IMR-90 (cell line): ENCODE measurements around the gene COG2. TPM values are rescaled to one million over a fixed set of nuclear protein-coding genes. Genes with fewer than 3 reads are reported as not detected.

Source experiments
- ATAC-seq: fragments of 200-7000 bp; cut with Tn5 transposase; 2 replicates; pipeline ENCODE4 v1.9.1; 2020; ENCODE audit warnings: low read depth, mild to moderate bottlenecking, moderate library complexity
- BruUV-seq: library from RNA; stranded (reverse); fragments of 400-500 nt; replicated peaks from 2 replicates; lab custom pipeline; 2021; lab: Mats Ljungman, UMichigan
- CTCF ChIA-PET: fragments of 300-600 bp; formaldehyde crosslinking; extraction: SDS; loops from one replicate; lab custom pipeline; 2021; ENCODE audit warnings: antibody characterized with exemption; lab: Yijun Ruan, JAX
- POLR2A ChIA-PET: fragments of 300-600 bp; sonication (Branson Sonifier 250); formaldehyde crosslinking; loops from one replicate; lab custom pipeline; 2022; ENCODE audit warnings: antibody characterized with exemption; ENCODE audit not compliant: unreplicated experiment; lab: Charles Lee
- DNase-seq: peaks from one replicate; pipeline ENCODE4 v3.0.0; 2013
- H2AFZ ChIP-seq: replicated peaks from 2 replicates; pipeline ENCODE3; 2013; ENCODE audit warnings: low read length, mild to moderate bottlenecking; ENCODE audit not compliant: poor library complexity
- H2AK5ac ChIP-seq: 2 replicates; pipeline ENCODE4 v1.6.1; 2013; ENCODE audit warnings: low read depth, low read length, inconsistent platforms
- H2AK9ac ChIP-seq: replicated peaks from 2 replicates; pipeline ENCODE3; 2013; ENCODE audit warnings: mild to moderate bottlenecking, low read depth, low read length, moderate library complexity; ENCODE audit not compliant: poor library complexity
- H2BK120ac ChIP-seq: 2 replicates; pipeline ENCODE4 v1.6.1; 2013; ENCODE audit warnings: low read depth, low read length, inconsistent platforms
- H2BK15ac ChIP-seq: 3 replicates; pipeline ENCODE4 v1.6.1; 2013; ENCODE audit warnings: low read depth, low read length, inconsistent platforms
- H2BK20ac ChIP-seq: 2 replicates; pipeline ENCODE4 v1.6.1; 2013; ENCODE audit warnings: low read depth, mild to moderate bottlenecking, inconsistent platforms, low read length, moderate library complexity
- H2BK5ac ChIP-seq: 2 replicates; pipeline ENCODE4 v1.6.1; 2013; ENCODE audit warnings: mild to moderate bottlenecking, low read depth, low read length, inconsistent platforms; ENCODE audit not compliant: poor library complexity, severe bottlenecking
- H3K14ac ChIP-seq: replicated peaks from 2 replicates; pipeline ENCODE4 v1.6.1; 2013; ENCODE audit warnings: low read depth, low read length, inconsistent platforms
- H3K18ac ChIP-seq: 2 replicates; pipeline ENCODE4 v1.6.1; 2013; ENCODE audit warnings: low read depth, low read length, control low read depth
- H3K23ac ChIP-seq: 2 replicates; pipeline ENCODE4 v1.6.1; 2013; ENCODE audit warnings: low read depth, low read length, inconsistent platforms
- H3K27ac ChIP-seq: 2 replicates; pipeline ENCODE4 v1.5.1; 2013; ENCODE audit warnings: mild to moderate bottlenecking, control low read depth, low read length; ENCODE audit not compliant: insufficient read depth
- H3K27me3 ChIP-seq: 2 replicates; pipeline ENCODE4 v1.6.1; 2013; ENCODE audit warnings: low read length; ENCODE audit not compliant: control insufficient read depth, insufficient read depth
- H3K36me3 ChIP-seq: 2 replicates; pipeline ENCODE4 v1.6.1; 2013; ENCODE audit warnings: low read length, mixed read lengths; ENCODE audit not compliant: control insufficient read depth, insufficient read depth
- H3K4ac ChIP-seq: 2 replicates; pipeline ENCODE4 v1.6.1; 2013; ENCODE audit warnings: low read depth, low read length, inconsistent platforms
- H3K4me1 ChIP-seq: 2 replicates; pipeline ENCODE4 v1.6.1; 2013; ENCODE audit warnings: low read length, mixed read lengths; ENCODE audit not compliant: control insufficient read depth, insufficient read depth
- H3K4me2 ChIP-seq: 2 replicates; pipeline ENCODE4 v1.6.1; 2013; ENCODE audit warnings: low read depth, mild to moderate bottlenecking, control low read depth, low read length, moderate library complexity
- H3K4me3 ChIP-seq: 2 replicates; pipeline ENCODE4 v1.5.1; 2013; ENCODE audit warnings: low read depth, mild to moderate bottlenecking, control low read depth, low read length, moderate library complexity; ENCODE audit not compliant: insufficient read depth
- H3K56ac ChIP-seq: 2 replicates; pipeline ENCODE4 v1.6.1; 2013; ENCODE audit warnings: low read length, inconsistent platforms; ENCODE audit not compliant: insufficient read depth; ENCODE audit errors: extremely low read depth
- H3K79me1 ChIP-seq, 2 experiments: 2 replicates each; pipeline ENCODE4 v1.6.1; 2013; ENCODE audit warnings: low read length in 2 of 2, inconsistent platforms in 1 of 2, low read depth in 1 of 2
- H3K9ac ChIP-seq: 2 replicates; pipeline ENCODE4 v1.6.1; 2013; ENCODE audit warnings: low read depth, low read length, control low read depth
- H3K9me1 ChIP-seq: 2 replicates; pipeline ENCODE4 v1.6.1; 2013; ENCODE audit warnings: low read length, inconsistent platforms; ENCODE audit not compliant: insufficient read depth
- H3K9me3 ChIP-seq: 2 replicates; pipeline ENCODE4 v1.6.1; 2013; ENCODE audit warnings: low read length; ENCODE audit not compliant: control insufficient read depth, insufficient read depth
- H4K20me1 ChIP-seq: 2 replicates; pipeline ENCODE4 v1.6.1; 2013; ENCODE audit warnings: low read length, inconsistent platforms; ENCODE audit not compliant: insufficient read depth
- H4K5ac ChIP-seq: 2 replicates; pipeline ENCODE4 v1.6.1; 2013; ENCODE audit warnings: mild to moderate bottlenecking, low read depth, low read length, control low read depth
- H4K8ac ChIP-seq, 2 experiments: 2 replicates each; pipeline ENCODE4 v1.6.1; 2013; ENCODE audit warnings: low read depth in 2 of 2, low read length in 2 of 2, control low read depth in 1 of 2, inconsistent platforms in 1 of 2
- H4K91ac ChIP-seq: 2 replicates; pipeline ENCODE4 v1.6.1; 2013; ENCODE audit warnings: low read depth, low read length, inconsistent platforms; ENCODE audit not compliant: insufficient read depth
- BHLHE40 ChIP-seq: fragments of 150-350 bp; IDR thresholded peaks from 2 replicates; pipeline ENCODE4 v1.6.1; 2016; ENCODE audit warnings: mild to moderate bottlenecking, low read depth, low read length
- CEBPB ChIP-seq: IDR thresholded peaks from 2 replicates; pipeline ENCODE4 v1.6.1; 2012; ENCODE audit warnings: low read depth, low read length, improper control_type of control experiment
- CHD1 ChIP-seq: IDR thresholded peaks from 2 replicates; pipeline ENCODE4 v1.6.1; 2012; ENCODE audit warnings: low read depth, low read length, improper control_type of control experiment
- CTCF ChIP-seq: conservative IDR thresholded peaks from 2 replicates; pipeline ENCODE4 v1.5.1; 2012; ENCODE audit warnings: mild to moderate bottlenecking, low read depth, low read length, improper control_type of control experiment
- ELK1 ChIP-seq: fragments of 150-350 bp; IDR thresholded peaks from 2 replicates; pipeline ENCODE4 v1.6.1; 2016; ENCODE audit warnings: low read depth, mild to moderate bottlenecking, low read length, moderate library complexity, borderline replicate concordance
- FOS ChIP-seq: fragments of 150-350 bp; IDR thresholded peaks from 2 replicates; pipeline ENCODE4 v1.6.1; 2016; ENCODE audit warnings: low read depth, low read length
- MAFK ChIP-seq: IDR thresholded peaks from 2 replicates; pipeline ENCODE4 v1.6.1; 2012; ENCODE audit warnings: low read depth, low read length, improper control_type of control experiment
- MAZ ChIP-seq: IDR thresholded peaks from 2 replicates; pipeline ENCODE4 v1.6.1; 2012; ENCODE audit warnings: low read depth, mild to moderate bottlenecking, low read length, improper control_type of control experiment, moderate library complexity, borderline replicate concordance
- MXI1 ChIP-seq: IDR thresholded peaks from 2 replicates; pipeline ENCODE4 v1.6.1; 2012; ENCODE audit warnings: low read depth, mild to moderate bottlenecking, low read length, moderate library complexity, borderline replicate concordance
- NFE2L2 ChIP-seq: fragments of 150-350 bp; IDR thresholded peaks from 2 replicates; pipeline ENCODE4 v1.6.1; 2016; ENCODE audit warnings: low read depth, mild to moderate bottlenecking, low read length
- POLR2A ChIP-seq: IDR thresholded peaks from 2 replicates; pipeline ENCODE4 v1.6.1; 2012; ENCODE audit warnings: mild to moderate bottlenecking, low read depth, low read length
- RAD21 ChIP-seq: IDR thresholded peaks from 2 replicates; pipeline ENCODE4 v1.6.1; 2012; ENCODE audit warnings: low read length, improper control_type of control experiment
- RCOR1 ChIP-seq: IDR thresholded peaks from 2 replicates; pipeline ENCODE4 v1.6.1; 2012; ENCODE audit warnings: mild to moderate bottlenecking, low read length, improper control_type of control experiment; ENCODE audit not compliant: insufficient replicate concordance
- RFX5 ChIP-seq: IDR thresholded peaks from 2 replicates; pipeline ENCODE4 v1.8.0; 2012; ENCODE audit warnings: low read depth, mild to moderate bottlenecking, low read length, moderate library complexity
- SMC3 ChIP-seq: fragments of 150-350 bp; IDR thresholded peaks from 2 replicates; pipeline ENCODE4 v1.6.1; 2016; ENCODE audit warnings: low read depth, mild to moderate bottlenecking, antibody characterized with exemption, low read length, moderate library complexity
- USF2 ChIP-seq: fragments of 150-350 bp; IDR thresholded peaks from 2 replicates; pipeline ENCODE4 v1.6.1; 2017; ENCODE audit warnings: mild to moderate bottlenecking, antibody characterized with exemption, low read length, low read depth
- whole genome bisulfite sequencing, 2 experiments: methylation state at CpG; one replicate each; pipeline versions ENCODE4 v1.1.5 to v1.1.7; 2013; ENCODE audit warnings: missing lambda C conversion rate in 2 of 2; ENCODE audit not compliant: insufficient read length in 1 of 2; ENCODE audit errors: extremely low coverage in 2 of 2; 5-methylcytosine and 5-hydroxymethylcytosine counted together
- dilution Hi-C: fragments of 300-500 bp; cut with HindIII; formaldehyde crosslinking; loops from one replicate; pipeline ENCODE4 v1.14.3; 2018; ENCODE audit warnings: low sequenced_read_pairs; ENCODE audit not compliant: unreplicated experiment
- in situ Hi-C: fragments of 300-500 bp; cut with MboI; formaldehyde crosslinking; loops from 3 replicates; pipeline ENCODE4 v1.14.3; 2019; ENCODE audit warnings: low sequenced_read_pairs, inconsistent platforms, mixed read lengths
- intact Hi-C: fragments of 100-400 bp; cut with micrococcal nuclease; formaldehyde crosslinking; loops from 2 replicates; pipeline ENCODE4 v1.10.0; 2022
- polyA plus RNA-seq, 3 experiments: library from polyadenylated mRNA; depleted of rRNA; stranded (reverse); fragments of >200 nt; gene quantifications; 2 replicates each; pipeline ENCODE4 v1.2.3, GENCODE V29; 2012; ENCODE audit warnings: low replicate concordance in 1 of 3
- total RNA-seq: library from RNA; depleted of rRNA; stranded (reverse); fragments of >200 nt; gene quantifications from 2 replicates; pipeline ENCODE4 v1.2.3, GENCODE V29; 2012

COG2 gene
- total and polyA plus RNA-seq, 2 of the 4 experiments (the other 2 are of a cell fraction) = 9.1 to 16.7 TPM

GRCh38 chr1:230713547-230713914 is 71.2 kb downstream of the COG2 start:
- CTCF ChIA-PET = interaction anchor here (1.2 to 1.6 kb wide), 2 partner anchors 51 to 59 kb away, joined by 3 read pairs; no protein-coding TSS in a partner anchor
- no CpG with 5 or more reads among the region's 8 CpGs for WGBS, 2 experiments

More at GRCh38 chr1:230713547-230713914, 71.2 kb downstream of the COG2 start:
- no peak overlapping the region for H3K27ac ChIP-seq
- H3K9me1 ChIP-seq = peaks cover 4% of the 10 kb centered on the region; the same call in 1 of the 2 replicates
- peak overlapping the region in 1 of 2 experiments; percentile 24; a peak in 1 of 4 replicates for H4K8ac ChIP-seq
- H2AK9ac ChIP-seq = no peak overlapping the region
- POLR2A ChIA-PET = no interaction called here
- no peaks in the 10 kb centered on the region for H3K79me1 ChIP-seq
- no peaks in the 10 kb centered on the region for H3K36me3 ChIP-seq
- no peak for DNase-seq
- no peak overlapping the region for H3K9ac ChIP-seq
- no peak overlapping the region for H4K91ac ChIP-seq
- H3K4me1 ChIP-seq = peaks cover 11% of the 10 kb centered on the region
- no peak overlapping the region for H2BK5ac ChIP-seq
- H3K9me3 ChIP-seq = no peaks in the 10 kb centered on the region
- peak overlapping the region; percentile 6; the same call in 1 of the 2 replicates for H3K18ac ChIP-seq
- peak overlapping the region; percentile 15; the same call in 1 of the 2 replicates for H3K4me2 ChIP-seq
- TF ChIP-seq CHD1 (no peak), SMC3 (no peak), CTCF (no peak), MAFK (no peak), ELK1 (no peak), MXI1 (no peak), MAZ (no peak), BHLHE40 (no peak), CEBPB (no peak), NFE2L2 (no peak), RCOR1 (no peak), RFX5 (no peak), USF2 (no peak), FOS (no peak), POLR2A (no peak), RAD21 (no peak)
- H3K4me3 ChIP-seq = no peak overlapping the region
- H2BK120ac ChIP-seq = no peak overlapping the region
- H3K27me3 ChIP-seq = peaks cover 2% of the 10 kb centered on the region; the same call in 1 of the 2 replicates
- in situ Hi-C loops = no loop called here
- BruUV-seq = no TSS peak
- no peak for ATAC-seq
- dilution Hi-C loops = no loop called here
- no peak overlapping the region; the same call in 1 of the 2 replicates for H2AK5ac ChIP-seq
- H3K56ac ChIP-seq = no peak overlapping the region
- peak overlapping the region; percentile 36; the same call in 1 of the 2 replicates for H2BK20ac ChIP-seq
- H3K23ac ChIP-seq = no peak overlapping the region
- H2BK15ac ChIP-seq = no peak overlapping the region
- intact Hi-C loops = loop anchor here (5.0 kb wide), 1 partner anchor 39 kb away; no protein-coding TSS in a partner anchor
- no peak overlapping the region; the same call in 1 of the 2 replicates for H4K5ac ChIP-seq
- 0 out of 2 replicates have a peak overlapping the region, but pooled peaks have one; percentile 37 for H3K14ac ChIP-seq
- peak overlapping the region; percentile 67 for H2AFZ ChIP-seq
- no peaks in the 10 kb centered on the region for H4K20me1 ChIP-seq
- peak overlapping the region; percentile 75 for H3K4ac ChIP-seq
